Small intestine (tissue), 7 donors: ENCODE measurements around the gene EMSY. TPM values are rescaled to one million over a fixed set of nuclear protein-coding genes. Genes with fewer than 3 reads are reported as not detected.
"Not testable (repeated sequence)": the region's sequence is repeated elsewhere in the genome, so short reads cannot be mapped to it uniquely, and the experiment has no call there.

Experiments used
- DNase-seq, 2 donors: peaks; one replicate each; pipeline versions ENCODE4 v3.0.0 to v3.0.0-alpha.2; 2013
- FAIRE-seq: peaks from 2 replicates; lab custom pipeline; 2012; peaks lifted over from hg19 to GRCh38; lab: Jason Lieb, UNC
- H3K27ac ChIP-seq, 3 donors: one replicate each; pipeline ENCODE4 v1.5.1; 2013; ENCODE audit warnings: low read length in 2 of 3, mild to moderate bottlenecking in 2 of 3, control low read depth in 1 of 3, inconsistent platforms in 1 of 3, low read depth in 1 of 3, moderate library complexity in 1 of 3
- H3K27me3 ChIP-seq, 3 donors: one replicate each; pipeline ENCODE4 v1.6.1; 2013; ENCODE audit warnings: low read length in 3 of 3, inconsistent platforms in 1 of 3; ENCODE audit not compliant: control insufficient read depth in 3 of 3, insufficient read depth in 3 of 3
- H3K36me3 ChIP-seq, 3 donors: one replicate each; pipeline ENCODE4 v1.6.1; 2013; ENCODE audit warnings: low read length in 3 of 3, inconsistent platforms in 1 of 3, low read depth in 1 of 3, mild to moderate bottlenecking in 1 of 3, moderate library complexity in 1 of 3; ENCODE audit not compliant: control insufficient read depth in 3 of 3, insufficient read depth in 2 of 3
- H3K4me1 ChIP-seq, 3 donors: one replicate each; pipeline ENCODE4 v1.6.1; 2013; ENCODE audit warnings: low read length in 2 of 3, inconsistent platforms in 1 of 3, low read depth in 1 of 3, mild to moderate bottlenecking in 1 of 3, moderate library complexity in 1 of 3; ENCODE audit not compliant: control insufficient read depth in 3 of 3, insufficient read depth in 2 of 3
- H3K4me3 ChIP-seq, 3 donors: one replicate each; pipeline ENCODE4 v1.5.1; 2013; ENCODE audit warnings: low read length in 3 of 3, control low read depth in 1 of 3, inconsistent platforms in 1 of 3, low read depth in 1 of 3, mild to moderate bottlenecking in 1 of 3, moderate library complexity in 1 of 3
- H3K9me3 ChIP-seq, 2 donors: one replicate each; pipeline ENCODE4 v1.6.1; 2013; ENCODE audit warnings: low read depth in 1 of 2, low read length in 1 of 2; ENCODE audit not compliant: control insufficient read depth in 2 of 2, insufficient read depth in 1 of 2
- WGBS, 3 donors: extraction: QIAGEN DNeasy Blood & Tissue Kit; methylation state at CpG; one replicate each; pipeline ENCODE4 v1.1.7; 2013; 5-methylcytosine and 5-hydroxymethylcytosine counted together
- polyA plus RNA-seq, 4 donors: library from polyadenylated mRNA; stranded (reverse) in 3 of 4; unstranded in 1 of 4; fragments of 200-250 nt in 3 of 4; fragments of 120-200 nt in 1 of 4; gene quantifications; one replicate each; pipeline versions ENCODE4 v1.2.1 to v1.2.3, GENCODE V29; 2013
- donor health status: healthy with polysubstance abuse.
- donor health status: control.
- donor health status: control.
- donor health status: Bipolar disorder and iron deficiency.
- donor health status: healthy.

Gene EMSY
- polyA plus RNA-seq, 4 donors = 3.8 to 16.4 (median 6.1) TPM

- FAIRE-seq = no peak
- H3K27ac ChIP-seq = peak overlapping the region in 1 of 3 donors; percentile 88
- 80 to 94% (median 92%) methylated on average over 5 of the region's 5 CpGs for WGBS, 3 donors
Observed at GRCh38 chr11:76579752-76580151, 134.9 kb downstream of the EMSY start.

GRCh38 chr11:76582471-76582870, 137.7 kb downstream of the EMSY start:
- not testable (repeated sequence) for H3K4me3 ChIP-seq, DNase-seq, H3K27ac ChIP-seq, H3K27me3 ChIP-seq, H3K9me3 ChIP-seq, FAIRE-seq, H3K4me1 ChIP-seq, H3K36me3 ChIP-seq
- 94 to 97% (median 95%) methylated on average over 22 to 31 of the region's 31 CpGs for WGBS, 3 donors

More at GRCh38 chr11:76579752-76580151, 134.9 kb downstream of the EMSY start:
- H3K36me3 ChIP-seq = no peaks in the 10 kb centered on the region
- no peak overlapping the region for H3K4me3 ChIP-seq
- no peak for DNase-seq
- H3K4me1 ChIP-seq = peaks cover 0 to 4% (median 2%) of the 10 kb centered on the region in 3 donors
- no peaks in the 10 kb centered on the region for H3K27me3 ChIP-seq
- no peaks in the 10 kb centered on the region for H3K9me3 ChIP-seq

- no peaks in the 10 kb centered on the region for H3K9me3 ChIP-seq
- no peaks in the 10 kb centered on the region for H3K27me3 ChIP-seq
- H3K4me1 ChIP-seq = peaks cover 0 to 4% (median 0%) of the 10 kb centered on the region in 3 donors
- no peak overlapping the region for H3K4me3 ChIP-seq
- WGBS, 3 donors = 54 to 70% (median 69%) methylated on average over 5 of the region's 5 CpGs
- H3K27ac ChIP-seq = peak overlapping the region in 2 of 3 donors; percentile 49 to 56
- H3K36me3 ChIP-seq = no peaks in the 10 kb centered on the region
- DNase-seq (no peak), FAIRE-seq (no peak)
Observed at GRCh38 chr11:76587820-76588454, 143.1 kb downstream of the EMSY start.

GRCh38 chr11:76588455-76589325, 143.9 kb downstream of the EMSY start:
- FAIRE-seq (no peak), DNase-seq (no peak)
- no peaks in the 10 kb centered on the region for H3K36me3 ChIP-seq
- H3K27me3 ChIP-seq = no peaks in the 10 kb centered on the region
- WGBS, 3 donors = 58 to 73% (median 69%) methylated on average over 25 of the region's 25 CpGs
- peaks cover 0 to 4% (median 0%) of the 10 kb centered on the region in 3 donors for H3K4me1 ChIP-seq
- H3K27ac ChIP-seq = peak overlapping the region in 2 of 3 donors; percentile 49 to 56
- no peak overlapping the region for H3K4me3 ChIP-seq
- no peaks in the 10 kb centered on the region for H3K9me3 ChIP-seq

- H3K4me1 ChIP-seq = peaks cover 0 to 4% (median 0%) of the 10 kb centered on the region in 3 donors
- 95 to 98% (median 96%) methylated on average over 10 of the region's 10 CpGs for WGBS, 3 donors
Observed at GRCh38 chr11:76589477-76589876, 144.7 kb downstream of the EMSY start.

GRCh38 chr11:76589964-76590950, 145.4 kb downstream of the EMSY start:
- DNase-seq = no peak
- Histone ChIP-seq H3K27ac (no peak overlapping the region), H3K4me1 (peaks cover 0 to 4% (median 0%) of the 10 kb centered on the region in 3 donors), H3K9me3 (no peaks in the 10 kb centered on the region), H3K4me3 (no peak overlapping the region), H3K36me3 (no peaks in the 10 kb centered on the region), H3K27me3 (no peaks in the 10 kb centered on the region)
- no peak for FAIRE-seq
- WGBS, 3 donors = 78 to 84% (median 82%) methylated on average over 9 of the region's 9 CpGs

More at GRCh38 chr11:76589477-76589876, 144.7 kb downstream of the EMSY start:
- Histone ChIP-seq H3K27me3 (no peaks in the 10 kb centered on the region), H3K36me3 (no peaks in the 10 kb centered on the region), H3K4me3 (no peak overlapping the region), H3K27ac (peak overlapping the region in 1 of 3 donors; percentile 56), H3K9me3 (no peaks in the 10 kb centered on the region)
- DNase-seq (no peak), FAIRE-seq (no peak)

GRCh38 chr11:76591416-76591815, 146.6 kb downstream of the EMSY start:
- no peak overlapping the region for H3K4me3 ChIP-seq
- no peaks in the 10 kb centered on the region for H3K9me3 ChIP-seq
- no peak for FAIRE-seq
- no peaks in the 10 kb centered on the region for H3K36me3 ChIP-seq
- peaks cover 0 to 4% (median 0%) of the 10 kb centered on the region in 3 donors for H3K4me1 ChIP-seq
- WGBS, 3 donors = 13 to 63% (median 43%) methylated on average over 8 of the region's 8 CpGs
- no peak overlapping the region for H3K27ac ChIP-seq
- peak in 1 of 2 donors; percentile 55 for DNase-seq
- H3K27me3 ChIP-seq = no peaks in the 10 kb centered on the region
